Right lobe of liver (tissue), 4 donors: ENCODE data around the gene CCBE1.

Experiments
- POLR2A ChIP-seq: fragments of 450-650 bp; IDR thresholded peaks from one replicate; pipeline ENCODE4 v1.6.1; 2017; ENCODE audit warnings: antibody characterized with exemption, mild to moderate bottlenecking
- TF ChIP-seq, protein P1 (sequence below), 4 donors: fragments of 200-600 bp in 3 of 4; fragments of 450-650 bp in 1 of 4; IDR thresholded peaks; one replicate each; pipeline versions ENCODE4 v1.5.1 to v1.8.0; 2016 to 2022; ENCODE audit warnings: antibody characterized with exemption in 4 of 4, mild to moderate bottlenecking in 2 of 4
- donor health status: DM: no; HTN: no; CAD: no.
- donor health status: DM: no; HTN: no; CAD: no.
- donor health status: DM: no; HTN: yes; CAD: no.

DNA sequence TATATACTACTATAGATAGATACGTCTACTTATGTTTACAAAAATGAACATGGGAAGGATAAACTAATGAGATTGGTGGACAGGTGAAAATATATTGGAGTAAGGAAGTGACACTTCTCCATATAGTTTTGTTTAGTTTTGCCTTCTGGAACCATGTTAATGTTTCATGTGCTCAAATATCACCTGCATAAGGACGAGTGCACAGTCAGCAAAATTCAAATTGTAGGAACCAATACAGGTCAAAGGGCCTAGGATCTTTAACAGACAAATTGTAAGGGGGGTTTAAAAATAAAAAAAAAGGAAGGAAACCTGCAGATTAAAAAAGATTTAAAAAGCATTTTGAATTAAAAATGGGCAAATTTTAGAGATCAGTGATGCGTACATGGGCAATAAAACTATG is 104.6 kb downstream of the CCBE1 start:
- no peak for TF ChIP-seq POLR2A
- TF ChIP-seq, protein P1, sequence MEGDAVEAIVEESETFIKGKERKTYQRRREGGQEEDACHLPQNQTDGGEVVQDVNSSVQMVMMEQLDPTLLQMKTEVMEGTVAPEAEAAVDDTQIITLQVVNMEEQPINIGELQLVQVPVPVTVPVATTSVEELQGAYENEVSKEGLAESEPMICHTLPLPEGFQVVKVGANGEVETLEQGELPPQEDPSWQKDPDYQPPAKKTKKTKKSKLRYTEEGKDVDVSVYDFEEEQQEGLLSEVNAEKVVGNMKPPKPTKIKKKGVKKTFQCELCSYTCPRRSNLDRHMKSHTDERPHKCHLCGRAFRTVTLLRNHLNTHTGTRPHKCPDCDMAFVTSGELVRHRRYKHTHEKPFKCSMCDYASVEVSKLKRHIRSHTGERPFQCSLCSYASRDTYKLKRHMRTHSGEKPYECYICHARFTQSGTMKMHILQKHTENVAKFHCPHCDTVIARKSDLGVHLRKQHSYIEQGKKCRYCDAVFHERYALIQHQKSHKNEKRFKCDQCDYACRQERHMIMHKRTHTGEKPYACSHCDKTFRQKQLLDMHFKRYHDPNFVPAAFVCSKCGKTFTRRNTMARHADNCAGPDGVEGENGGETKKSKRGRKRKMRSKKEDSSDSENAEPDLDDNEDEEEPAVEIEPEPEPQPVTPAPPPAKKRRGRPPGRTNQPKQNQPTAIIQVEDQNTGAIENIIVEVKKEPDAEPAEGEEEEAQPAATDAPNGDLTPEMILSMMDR (IDR thresholded peaks at IDR 0.05) = no peak
